A673 (cell line): Measurements from ENCODE around the gene RPF1. TPM values are rescaled to one million over a fixed set of nuclear protein-coding genes. Genes with fewer than 3 reads are reported as not detected.
A peak's percentile ranks its signal among the peaks of the same experiment; 100 is the strongest.

Source experiments
- BruUV-seq: library from RNA; stranded (reverse); fragments of 400-500 nt; replicated peaks from 2 replicates; lab custom pipeline; 2021; lab: Mats Ljungman, UMichigan
- CTCF ChIA-PET: fragments of 300-600 bp; sonication (Branson Sonifier 250); formaldehyde crosslinking; loops from one replicate; lab custom pipeline; 2022; ENCODE audit warnings: antibody characterized with exemption; lab: Charles Lee
- POLR2A ChIA-PET: fragments of 300-600 bp; sonication (Branson Sonifier 250); formaldehyde crosslinking; loops from one replicate; lab custom pipeline; 2022; ENCODE audit warnings: antibody characterized with exemption; ENCODE audit not compliant: low non-redundant PET; lab: Charles Lee
- DNase-seq: peaks from one replicate; pipeline ENCODE4 v3.0.0-alpha.2; 2015; ENCODE audit warnings: low spot score
- H3K27ac ChIP-seq: fragments of 200-600 bp; sonication (generic); 2 replicates; pipeline ENCODE4 v1.5.1; 2016; ENCODE audit warnings: mixed run types, low read depth, mild to moderate bottlenecking, mixed read lengths, antibody characterized with exemption, low read length; ENCODE audit not compliant: poor library complexity, severe bottlenecking
- H3K27me3 ChIP-seq: fragments of 200-600 bp; sonication (generic); replicated peaks from 2 replicates; pipeline ENCODE4 v1.6.1; 2017; ENCODE audit warnings: mixed run types, low read depth, mild to moderate bottlenecking, mixed read lengths, antibody characterized with exemption, low read length; ENCODE audit not compliant: insufficient read depth, poor library complexity
- H3K36me3 ChIP-seq: fragments of 200-600 bp; sonication (generic); 2 replicates; pipeline ENCODE4 v1.6.1; 2016; ENCODE audit warnings: mixed run types, mild to moderate bottlenecking, mixed read lengths, antibody characterized with exemption, low read length; ENCODE audit not compliant: insufficient read depth, poor library complexity, severe bottlenecking
- H3K4me1 ChIP-seq: fragments of 200-600 bp; sonication (generic); 2 replicates; pipeline ENCODE4 v1.6.1; 2017; ENCODE audit warnings: mixed run types, mild to moderate bottlenecking, mixed read lengths, antibody characterized with exemption, low read length; ENCODE audit not compliant: insufficient read depth, poor library complexity, severe bottlenecking
- H3K4me3 ChIP-seq: fragments of 200-600 bp; sonication (generic); 2 replicates; pipeline ENCODE4 v1.5.1; 2016; ENCODE audit warnings: low read depth, mixed run types, mild to moderate bottlenecking, mixed read lengths, low read length; ENCODE audit not compliant: poor library complexity, severe bottlenecking
- H3K9me3 ChIP-seq: fragments of 200-600 bp; sonication (generic); 2 replicates; pipeline ENCODE4 v1.6.1; 2016; ENCODE audit warnings: mixed run types, low read depth, mild to moderate bottlenecking, mixed read lengths, antibody characterized with exemption, low read length; ENCODE audit not compliant: poor library complexity, severe bottlenecking
- CTCF ChIP-seq: fragments of 300-800, 200-600 bp; sonication (generic); conservative IDR thresholded peaks from 2 replicates; pipeline ENCODE4 v1.5.1; 2017; ENCODE audit warnings: low read depth, mild to moderate bottlenecking, antibody characterized with exemption, low read length, moderate library complexity, mixed read lengths
- EZH2 ChIP-seq: fragments of 200-600 bp; sonication (generic); IDR thresholded peaks from 2 replicates; pipeline ENCODE4 v1.6.1; 2017; ENCODE audit warnings: borderline replicate concordance, low read depth, mild to moderate bottlenecking, mixed read lengths, antibody characterized with exemption, low read length; ENCODE audit not compliant: poor library complexity, severe bottlenecking
- intact Hi-C: fragments of 100-400 bp; cut with micrococcal nuclease; formaldehyde crosslinking; loops from one replicate; pipeline ENCODE4 v1.10.0; 2022; ENCODE audit not compliant: unreplicated experiment
- total RNA-seq: library from RNA; stranded (reverse); gene quantifications from 2 replicates; pipeline ENCODE4 v1.2.3, GENCODE V29; 2021

The RPF1 gene
- total RNA-seq, 1 experiment from 2014 or later, result 56.7 TPM

- Histone ChIP-seq H3K9me3 (no peaks in the 10 kb centered on the region), H3K36me3 (no peaks in the 10 kb centered on the region), H3K27me3 (no peaks in the 10 kb centered on the region), H3K4me1 (no peaks in the 10 kb centered on the region), H3K27ac (no peak overlapping the region), H3K4me3 (peak overlapping the region; percentile 13)
- DNase-seq, result peak; percentile 81
- no peak for TF ChIP-seq EZH2
- TF ChIP-seq CTCF, result peak; percentile 86
- intact Hi-C loops, result loop anchor here (1.0 to 5.0 kb wide), 4 partner anchors 136 to 526 kb away; no protein-coding TSS in a partner anchor
- POLR2A ChIA-PET, result no interaction called here
- no TSS peak for BruUV-seq
- CTCF ChIA-PET, result interaction anchor here (0.5 to 1.6 kb wide), 6 partner anchors 11 to 772 kb away, joined by 3 to 5 read pairs (median 3); no protein-coding TSS in a partner anchor
These were observed 45.6 kb upstream of the RPF1 start for GRCh38 chr1:84433258-84434080.

- H3K9me3 ChIP-seq, result no peaks in the 10 kb centered on the region
- DNase-seq, result no peak
- TF ChIP-seq EZH2, result no peak
- TF ChIP-seq CTCF, result no peak
- H3K27me3 ChIP-seq, result no peaks in the 10 kb centered on the region
- no peaks in the 10 kb centered on the region for H3K36me3 ChIP-seq
- intact Hi-C loops, result loop anchor here (5.0 kb wide), 3 partner anchors 137 to 527 kb away; no protein-coding TSS in a partner anchor
- CTCF ChIA-PET, result interaction anchor here (0.6 to 1.2 kb wide), 5 partner anchors 12 to 773 kb away, joined by 3 to 9 read pairs (median 3); no protein-coding TSS in a partner anchor
- no peak overlapping the region for H3K4me3 ChIP-seq
- H3K4me1 ChIP-seq, result no peaks in the 10 kb centered on the region
- no peak overlapping the region for H3K27ac ChIP-seq
- no TSS peak for BruUV-seq
- POLR2A ChIA-PET, result no interaction called here
These were observed 44.8 kb upstream of the RPF1 start for GRCh38 chr1:84434081-84434769.

- no peak for DNase-seq
- Histone ChIP-seq H3K4me3 (no peak overlapping the region), H3K9me3 (no peaks in the 10 kb centered on the region), H3K27me3 (no peaks in the 10 kb centered on the region), H3K27ac (no peak overlapping the region), H3K36me3 (no peaks in the 10 kb centered on the region), H3K4me1 (no peaks in the 10 kb centered on the region)
- BruUV-seq, result no TSS peak
- TF ChIP-seq CTCF (no peak), EZH2 (no peak)
- ChIA-PET POLR2A (no interaction called here), CTCF (interaction anchor here (0.7 to 1.1 kb wide), 2 partner anchors 294 to 383 kb away, joined by 3 to 9 read pairs; no protein-coding TSS in a partner anchor)
- intact Hi-C loops, result loop anchor here (5.0 kb wide), 3 partner anchors 138 to 528 kb away; no protein-coding TSS in a partner anchor
These were observed 44.1 kb upstream of the RPF1 start for GRCh38 chr1:84434801-84435549.
